HG03469 (cell line): ENCODE data around the gene NEK1.
A peak's percentile ranks its signal among the peaks of the same experiment; 100 is the strongest.

Experiments used
- ATAC-seq: cut with Tn5 transposase; IDR thresholded peaks from one replicate; pipeline ENCODE4 v1.9.1; 2021; ENCODE audit warnings: mild to moderate bottlenecking, moderate library complexity, moderate number of reproducible peaks; ENCODE audit not compliant: unreplicated experiment

NEK1 gene, protein sequence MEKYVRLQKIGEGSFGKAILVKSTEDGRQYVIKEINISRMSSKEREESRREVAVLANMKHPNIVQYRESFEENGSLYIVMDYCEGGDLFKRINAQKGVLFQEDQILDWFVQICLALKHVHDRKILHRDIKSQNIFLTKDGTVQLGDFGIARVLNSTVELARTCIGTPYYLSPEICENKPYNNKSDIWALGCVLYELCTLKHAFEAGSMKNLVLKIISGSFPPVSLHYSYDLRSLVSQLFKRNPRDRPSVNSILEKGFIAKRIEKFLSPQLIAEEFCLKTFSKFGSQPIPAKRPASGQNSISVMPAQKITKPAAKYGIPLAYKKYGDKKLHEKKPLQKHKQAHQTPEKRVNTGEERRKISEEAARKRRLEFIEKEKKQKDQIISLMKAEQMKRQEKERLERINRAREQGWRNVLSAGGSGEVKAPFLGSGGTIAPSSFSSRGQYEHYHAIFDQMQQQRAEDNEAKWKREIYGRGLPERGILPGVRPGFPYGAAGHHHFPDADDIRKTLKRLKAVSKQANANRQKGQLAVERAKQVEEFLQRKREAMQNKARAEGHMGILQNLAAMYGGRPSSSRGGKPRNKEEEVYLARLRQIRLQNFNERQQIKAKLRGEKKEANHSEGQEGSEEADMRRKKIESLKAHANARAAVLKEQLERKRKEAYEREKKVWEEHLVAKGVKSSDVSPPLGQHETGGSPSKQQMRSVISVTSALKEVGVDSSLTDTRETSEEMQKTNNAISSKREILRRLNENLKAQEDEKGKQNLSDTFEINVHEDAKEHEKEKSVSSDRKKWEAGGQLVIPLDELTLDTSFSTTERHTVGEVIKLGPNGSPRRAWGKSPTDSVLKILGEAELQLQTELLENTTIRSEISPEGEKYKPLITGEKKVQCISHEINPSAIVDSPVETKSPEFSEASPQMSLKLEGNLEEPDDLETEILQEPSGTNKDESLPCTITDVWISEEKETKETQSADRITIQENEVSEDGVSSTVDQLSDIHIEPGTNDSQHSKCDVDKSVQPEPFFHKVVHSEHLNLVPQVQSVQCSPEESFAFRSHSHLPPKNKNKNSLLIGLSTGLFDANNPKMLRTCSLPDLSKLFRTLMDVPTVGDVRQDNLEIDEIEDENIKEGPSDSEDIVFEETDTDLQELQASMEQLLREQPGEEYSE (N-terminal part only)

DNA sequence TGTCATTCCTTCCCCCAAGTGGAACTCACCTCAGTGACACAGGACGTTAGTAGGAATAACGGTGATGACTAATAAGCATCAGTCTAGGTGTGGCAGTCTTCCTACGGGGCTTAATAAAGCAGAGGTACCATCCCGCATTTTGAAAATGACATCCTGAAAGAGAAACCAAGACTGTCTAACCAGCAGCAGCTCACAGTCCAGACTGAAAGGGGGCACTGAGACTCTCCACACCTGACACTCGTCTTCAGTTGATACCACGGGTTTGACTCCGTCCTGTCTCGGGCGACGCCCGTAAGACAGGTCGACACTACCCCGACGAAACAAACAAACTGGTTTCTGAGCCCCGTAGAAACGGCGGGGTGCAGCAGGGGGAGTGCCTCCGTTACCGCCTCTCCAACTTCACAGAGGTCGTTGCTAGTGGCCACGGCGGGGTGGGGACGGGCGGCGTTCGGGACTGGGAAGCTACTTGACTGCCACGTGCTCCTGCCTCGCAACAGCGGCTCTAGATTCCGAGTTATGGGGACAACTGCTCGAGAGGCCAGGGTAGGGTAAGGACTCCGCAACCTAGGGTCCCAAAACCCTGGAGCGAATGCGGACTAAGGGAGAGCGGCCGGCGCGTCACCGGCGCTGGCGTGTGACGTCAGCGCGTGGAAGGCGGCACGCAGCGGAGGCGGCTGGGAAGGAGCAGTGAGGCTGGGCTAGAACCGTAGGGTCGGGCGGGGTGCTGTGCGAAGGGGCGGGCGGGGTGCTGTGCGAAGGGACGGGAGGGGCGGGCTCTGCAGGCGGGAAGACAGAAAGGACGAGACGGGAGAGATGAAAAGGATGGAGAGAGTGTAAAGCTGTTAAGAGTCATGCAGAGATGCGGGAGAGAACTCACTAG is at the start of gene NEK1:
Gene NEK1, minus strand, starts transcription at position 593 of the 880 bp plus-strand sequence. CDS start 9,953 bp downstream, outside the sequence.
- peak; percentile 95 for ATAC-seq

DNA sequence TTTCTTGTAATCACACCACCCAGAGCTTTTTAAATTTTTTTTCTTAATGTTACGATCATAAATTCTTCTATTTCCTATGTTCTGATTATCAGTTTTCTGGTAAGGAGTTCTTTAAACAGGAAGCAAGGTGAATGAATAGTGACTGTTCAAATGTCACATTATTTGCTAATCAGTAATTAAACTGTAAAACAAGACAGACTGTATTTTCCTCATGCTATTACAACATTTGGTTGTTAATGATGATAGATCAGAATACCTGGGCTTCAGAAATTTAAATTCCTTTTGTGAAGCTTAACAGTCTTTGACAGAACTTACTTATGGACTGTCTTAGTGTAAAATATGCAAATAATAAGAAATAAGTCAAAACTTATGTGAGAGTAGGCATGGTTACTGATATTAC is 49.4 kb upstream of the NEK1 start:
- no peak for ATAC-seq

DNA sequence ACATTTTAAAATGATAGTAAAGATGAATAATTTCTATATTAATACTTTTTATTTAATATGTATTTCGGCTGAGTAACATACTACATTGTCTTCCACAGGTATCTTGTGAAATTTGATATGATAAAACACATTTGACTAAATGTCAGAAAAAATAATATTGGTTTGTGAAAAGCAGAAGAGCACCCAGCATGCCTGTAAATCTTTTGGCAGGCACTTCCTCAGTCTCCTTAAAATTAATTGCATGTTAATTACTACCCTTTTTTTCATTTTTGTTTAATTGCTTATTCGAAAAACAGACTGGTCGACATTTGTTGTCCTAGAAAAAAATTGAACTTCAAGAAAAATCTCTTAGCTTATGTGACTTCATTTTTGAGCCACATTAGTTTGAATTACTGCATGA is 48.5 kb upstream of the NEK1 start:
- ATAC-seq = no peak

DNA sequence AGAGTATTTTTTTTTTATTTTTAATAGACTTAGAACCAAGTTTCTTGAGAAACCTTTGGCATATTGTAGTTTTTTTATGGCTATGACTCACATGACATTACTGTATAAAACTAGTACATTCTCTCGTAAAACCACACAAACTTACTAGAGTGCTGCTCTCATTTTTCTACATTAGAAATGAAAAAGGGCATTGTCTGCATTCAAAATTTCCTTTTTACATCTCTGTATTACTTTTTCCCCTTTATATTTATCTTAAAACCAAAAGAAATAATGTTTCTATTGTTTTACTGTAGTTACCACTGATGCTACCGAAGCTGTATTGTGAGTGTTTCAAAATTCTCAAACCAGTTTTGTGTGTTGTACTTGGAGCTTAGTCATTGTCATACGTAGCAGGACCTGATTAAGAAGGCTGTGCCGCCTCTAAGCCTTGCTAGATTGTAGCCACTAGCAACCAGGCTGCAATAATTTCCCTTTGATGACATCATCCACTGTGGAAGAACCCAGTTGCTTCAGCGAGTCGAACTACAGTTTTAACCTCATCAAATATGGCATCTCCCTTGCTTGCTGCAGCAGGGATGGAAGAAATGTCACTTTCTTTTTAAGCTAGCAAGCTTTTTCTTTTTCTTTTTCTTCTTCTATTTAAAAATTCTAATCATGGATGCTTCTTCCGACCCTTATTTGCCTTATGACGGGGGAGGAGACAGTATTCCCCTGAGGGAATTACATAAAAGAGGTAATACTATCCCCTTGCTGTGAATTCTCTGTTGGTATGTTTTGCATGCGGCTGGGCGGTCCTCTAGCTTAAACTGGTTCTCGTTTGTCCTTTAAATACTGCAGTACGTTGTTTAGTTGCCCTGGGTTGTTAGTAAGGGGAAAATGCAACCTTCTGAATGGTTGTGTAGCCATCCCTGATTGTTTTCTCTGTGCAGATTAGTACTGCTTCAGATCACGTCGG is 47.6 kb upstream of the NEK1 start:
- peak; percentile 96 for ATAC-seq

DNA sequence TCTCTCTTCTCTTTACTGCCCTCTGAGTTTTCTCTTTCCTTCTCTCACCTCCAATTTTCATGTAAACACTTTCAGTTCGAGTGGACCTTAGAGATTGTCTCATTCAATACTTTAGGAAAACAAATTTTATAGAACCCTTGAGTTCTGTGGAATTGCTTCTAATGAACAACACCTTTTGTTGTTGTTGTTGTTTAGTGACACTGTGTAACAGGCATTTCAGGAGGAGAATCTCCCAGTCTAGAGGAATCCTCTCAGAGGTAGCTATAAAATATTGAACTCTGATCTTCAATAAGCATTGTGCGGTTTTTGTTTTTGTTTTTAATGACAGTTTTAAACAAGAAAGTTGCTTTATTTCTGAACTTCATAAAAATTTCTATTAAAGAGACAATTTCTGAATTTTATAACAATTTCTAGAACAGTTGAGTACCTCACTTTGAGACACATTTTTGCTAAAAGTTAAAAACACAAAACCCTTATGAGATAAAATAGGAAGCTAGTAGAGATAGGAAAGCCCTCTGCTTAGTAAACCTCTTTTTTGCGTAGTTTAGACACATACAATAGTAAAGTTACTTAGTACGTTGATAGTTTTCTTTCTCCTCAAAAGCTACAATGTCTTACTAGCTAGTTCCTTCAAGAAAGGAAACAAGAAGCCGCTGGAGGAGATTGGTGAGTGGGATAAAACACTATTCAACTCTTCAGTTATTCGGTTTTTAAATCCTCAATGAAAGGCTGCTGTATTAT is 46.8 kb upstream of the NEK1 start:
- no peak for ATAC-seq

DNA sequence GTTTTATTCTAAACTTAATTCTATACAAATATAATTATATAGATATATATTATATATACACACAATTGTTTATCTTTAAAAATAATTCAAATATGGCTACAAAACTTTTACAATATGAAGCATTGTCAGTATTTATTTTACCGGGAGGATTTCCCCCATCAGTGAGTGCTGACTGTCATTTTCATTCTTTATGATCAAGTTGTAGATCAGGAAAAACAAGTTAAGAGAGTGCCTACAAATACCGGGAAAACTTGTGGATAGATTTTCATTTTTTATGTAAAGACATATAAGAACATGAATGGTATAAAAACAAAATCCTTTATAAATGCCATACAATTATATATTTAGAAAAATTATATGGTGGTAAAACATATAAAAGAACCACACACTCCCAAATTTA is 45.8 kb upstream of the NEK1 start:
- ATAC-seq = no peak

DNA sequence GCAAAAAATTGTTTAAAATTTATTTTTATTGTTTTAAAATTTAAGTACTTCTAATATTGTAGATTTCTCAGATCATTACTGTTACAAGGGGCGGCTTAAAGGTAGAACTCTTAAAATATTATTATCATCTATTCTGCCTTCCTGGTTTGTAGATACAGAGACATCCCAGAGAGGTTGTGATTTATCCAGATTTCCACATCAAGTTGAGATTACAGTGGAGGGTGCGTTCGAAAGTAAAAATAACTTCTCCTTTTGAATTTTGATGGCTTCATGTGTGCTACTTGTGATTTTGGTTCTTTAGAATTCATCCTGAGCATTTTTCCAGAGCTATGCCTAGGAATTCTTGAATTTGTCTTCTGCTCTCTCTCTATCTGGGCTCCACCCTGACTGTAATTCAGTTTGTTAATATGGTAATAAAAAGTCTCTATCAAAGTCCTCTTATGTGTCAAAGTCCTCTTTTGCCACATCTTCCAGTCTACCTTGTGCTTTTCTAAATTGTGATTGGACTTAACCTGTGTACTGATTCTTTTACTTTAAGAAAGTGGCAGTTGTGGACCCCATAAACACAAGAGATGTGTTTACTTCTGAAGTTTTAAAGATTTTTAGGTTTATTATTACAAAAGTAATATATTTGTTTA is 45.2 kb upstream of the NEK1 start:
- no peak for ATAC-seq

DNA sequence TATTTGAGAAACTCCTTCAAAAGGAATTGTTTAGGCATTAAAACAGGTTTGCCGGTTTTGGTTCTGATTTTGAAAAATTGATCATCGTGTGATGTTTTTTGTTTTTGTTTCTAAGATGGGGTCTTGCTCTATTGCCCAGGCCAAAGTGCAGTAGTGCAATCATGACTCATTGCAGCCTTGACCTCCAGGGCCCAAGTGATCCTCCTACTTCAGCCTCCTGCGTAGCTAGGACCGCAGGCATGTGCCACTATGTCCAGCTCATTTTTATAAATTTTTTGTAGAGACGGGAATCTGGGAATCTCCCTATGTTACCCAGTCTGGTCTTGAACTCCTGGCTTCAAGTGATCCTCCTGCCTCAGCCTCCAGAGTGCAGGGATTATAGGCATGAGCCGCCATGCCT is 43.0 kb upstream of the NEK1 start:
- ATAC-seq = no peak

DNA sequence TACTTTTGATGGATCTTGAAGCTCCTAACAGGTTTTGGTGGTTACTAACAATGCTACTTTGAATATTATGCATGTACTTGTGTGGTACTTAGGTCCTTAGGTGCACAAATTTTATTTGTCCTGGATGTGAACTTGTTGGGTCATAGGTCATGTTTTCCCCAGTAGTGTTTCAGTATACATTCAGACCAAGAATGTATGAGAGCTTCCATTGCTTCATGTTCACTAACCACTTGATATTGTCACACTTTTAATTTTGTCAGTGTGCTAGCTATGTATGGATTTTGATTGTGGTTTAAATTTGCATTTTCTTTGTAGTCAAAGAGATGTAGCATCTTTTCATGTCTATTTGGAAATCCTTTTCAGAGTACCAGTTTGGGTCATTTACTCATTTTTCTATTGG is 40.2 kb upstream of the NEK1 start:
- ATAC-seq = no peak

DNA sequence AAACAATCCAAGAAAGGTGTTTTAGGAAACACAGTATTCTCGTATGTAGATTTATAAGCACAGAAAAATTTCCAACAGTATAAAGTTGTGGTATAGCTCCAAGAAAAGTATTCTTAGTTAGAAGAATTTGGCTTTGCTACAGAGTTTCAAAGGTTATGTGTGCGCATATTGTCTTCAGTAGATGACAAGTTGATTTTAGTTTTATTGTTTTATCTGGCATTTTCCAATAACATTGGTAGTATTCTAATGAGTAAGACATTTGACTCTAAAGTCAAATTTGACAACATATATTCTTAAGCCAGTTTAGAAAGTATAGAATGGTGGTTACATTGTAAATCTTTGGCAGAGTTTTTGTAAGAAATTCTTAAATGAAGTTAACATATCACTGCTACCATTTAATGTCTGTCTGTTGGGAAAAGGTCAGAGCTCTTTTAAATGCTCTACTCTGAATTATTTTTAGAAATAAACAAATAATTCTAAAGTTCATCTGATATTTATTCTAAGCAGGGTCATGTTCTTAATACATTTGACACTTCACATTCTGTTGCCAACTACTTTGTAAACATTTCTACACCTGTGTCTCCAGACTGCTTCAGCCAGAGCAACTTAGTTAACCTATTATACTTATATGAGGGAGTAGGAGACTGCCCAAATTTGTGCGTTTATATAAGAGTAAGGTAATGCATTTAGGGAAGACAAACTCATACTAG is 38.0 kb upstream of the NEK1 start:
- ATAC-seq = no peak

DNA sequence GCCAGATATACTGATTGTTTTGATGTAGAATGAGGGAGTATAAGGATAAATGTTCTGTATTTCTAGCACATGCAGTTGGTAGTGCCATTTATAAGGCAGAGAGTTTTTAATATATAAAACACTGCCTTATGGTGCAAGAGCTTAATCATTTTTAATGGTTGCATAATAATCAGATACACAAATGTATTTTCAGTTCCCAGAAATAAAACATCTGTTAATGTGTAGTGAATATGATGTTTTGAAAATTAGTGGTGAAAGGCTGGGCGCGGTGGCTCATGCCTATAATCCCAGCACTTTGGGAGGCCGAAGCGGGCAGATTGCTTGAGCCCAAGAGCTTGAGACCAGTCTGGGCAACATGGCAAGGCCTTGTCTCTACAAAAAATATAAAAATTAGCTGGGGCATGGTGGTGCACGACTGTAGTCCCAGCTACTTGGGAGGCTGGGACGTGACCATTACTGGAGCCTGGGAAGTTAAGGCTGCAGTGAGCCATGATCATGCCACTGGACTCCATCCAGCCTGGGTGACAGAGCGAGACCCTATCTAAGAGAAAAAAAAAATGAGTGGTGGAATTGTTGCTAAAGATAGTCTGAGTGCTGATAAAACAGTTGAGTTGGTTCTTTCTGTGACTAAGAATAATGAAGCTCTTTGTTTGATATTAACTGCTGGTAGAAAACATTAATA is 37.3 kb upstream of the NEK1 start:
- ATAC-seq = no peak

DNA sequence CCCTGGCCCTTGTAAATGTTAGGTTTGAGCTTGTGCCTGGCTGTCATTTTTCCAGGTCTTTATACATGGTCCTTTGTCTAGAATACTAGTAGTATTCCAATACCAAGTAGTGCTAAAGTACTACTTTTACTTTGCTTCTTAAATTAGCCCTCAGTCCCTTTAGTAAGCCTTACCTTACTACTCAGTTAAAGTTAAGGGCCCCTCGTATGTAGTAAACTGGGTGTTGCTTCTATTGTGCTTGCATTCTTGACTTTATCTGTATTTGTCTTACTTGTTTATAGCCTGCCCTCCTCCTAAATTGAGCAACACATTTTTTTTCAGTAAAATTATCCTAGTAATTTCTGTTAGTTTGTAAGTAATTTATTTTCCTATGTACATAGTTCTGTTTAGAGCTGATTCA is 33.2 kb upstream of the NEK1 start:
- no peak for ATAC-seq

DNA sequence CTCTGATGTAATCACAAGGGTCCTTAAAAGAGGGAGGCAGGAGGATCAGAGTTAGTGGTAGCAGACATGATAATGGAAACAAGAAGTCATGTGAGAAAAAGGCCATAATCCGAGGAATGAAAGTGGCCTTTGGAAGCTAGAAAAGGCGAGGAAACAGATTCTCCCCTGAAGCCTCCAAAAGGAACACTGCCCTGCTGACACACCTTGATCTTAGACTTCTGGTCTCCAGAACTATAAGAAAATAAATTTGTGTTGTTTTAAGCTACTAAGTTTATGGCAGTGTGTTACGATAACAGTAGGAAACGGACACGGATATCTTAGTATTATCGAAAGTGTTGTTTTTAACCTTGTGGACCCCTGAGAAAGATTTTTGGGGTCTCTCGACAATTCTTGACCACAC is 32.4 kb upstream of the NEK1 start:
- no peak for ATAC-seq

DNA sequence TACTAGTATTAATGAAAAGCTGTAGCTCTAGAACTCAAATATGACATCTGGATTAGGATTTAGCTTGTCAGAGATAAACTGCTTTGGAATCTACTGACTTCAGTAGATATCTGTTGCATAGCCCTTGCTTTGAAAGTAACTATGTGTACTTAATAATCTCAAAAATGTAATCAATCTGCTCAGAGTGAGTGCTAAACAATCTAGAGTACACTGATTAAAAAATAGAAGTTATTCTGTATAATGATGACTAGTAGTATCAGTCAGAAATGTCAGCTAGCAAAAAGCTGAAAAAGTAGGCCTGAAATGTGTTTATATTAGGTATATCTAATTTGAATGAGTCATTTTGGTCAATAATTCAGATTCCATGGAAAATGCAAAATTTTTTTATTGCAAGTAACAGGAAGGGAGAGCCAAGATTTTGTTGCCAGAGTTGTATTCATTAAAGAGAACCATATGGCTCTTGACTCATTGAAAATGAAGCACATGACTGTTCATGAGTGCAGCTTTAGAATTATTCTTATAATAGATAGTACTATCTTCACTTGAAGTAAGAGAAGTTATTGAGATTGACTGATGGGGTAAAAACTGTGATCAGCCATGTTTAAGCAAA is 28.0 kb upstream of the NEK1 start:
- no peak for ATAC-seq

DNA sequence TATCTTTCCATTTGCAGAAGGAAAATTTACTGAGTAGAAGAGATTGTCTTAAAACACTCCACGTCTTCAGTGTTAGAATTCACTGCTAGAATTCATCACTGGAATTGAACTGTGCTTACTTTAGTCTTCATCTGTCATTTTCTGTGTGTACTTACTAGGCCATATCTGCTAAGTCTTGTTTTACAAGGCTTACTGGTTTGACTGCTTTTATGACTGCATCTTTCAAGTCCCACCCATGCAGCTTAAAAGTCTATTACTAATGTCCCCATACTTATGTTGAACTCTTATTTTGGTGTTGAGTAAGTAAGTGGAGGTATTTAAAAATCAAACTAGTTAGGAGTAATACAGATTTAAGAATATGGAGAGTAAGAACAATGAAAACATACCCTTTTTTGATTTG is 22.6 kb upstream of the NEK1 start:
- ATAC-seq = no peak

DNA sequence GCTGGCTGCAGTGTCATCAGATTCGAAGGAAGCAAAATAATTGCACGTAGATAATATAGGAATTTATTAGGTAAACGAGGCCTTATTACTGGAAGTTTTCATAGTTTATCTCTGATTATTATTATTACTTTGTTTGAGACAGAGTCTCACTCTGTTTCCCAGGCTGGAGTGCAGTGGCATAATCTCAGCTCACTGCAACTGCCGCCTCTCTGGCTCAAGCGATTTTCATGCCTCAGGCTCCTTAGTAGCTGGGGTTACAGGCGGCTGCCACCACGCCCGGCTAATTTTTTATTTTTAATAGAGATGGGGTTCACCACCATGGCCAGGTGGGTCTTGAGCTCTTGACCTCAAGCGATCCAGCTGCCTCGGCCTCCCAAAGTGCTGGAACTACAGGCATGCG is 20.5 kb upstream of the NEK1 start:
- ATAC-seq = no peak

DNA sequence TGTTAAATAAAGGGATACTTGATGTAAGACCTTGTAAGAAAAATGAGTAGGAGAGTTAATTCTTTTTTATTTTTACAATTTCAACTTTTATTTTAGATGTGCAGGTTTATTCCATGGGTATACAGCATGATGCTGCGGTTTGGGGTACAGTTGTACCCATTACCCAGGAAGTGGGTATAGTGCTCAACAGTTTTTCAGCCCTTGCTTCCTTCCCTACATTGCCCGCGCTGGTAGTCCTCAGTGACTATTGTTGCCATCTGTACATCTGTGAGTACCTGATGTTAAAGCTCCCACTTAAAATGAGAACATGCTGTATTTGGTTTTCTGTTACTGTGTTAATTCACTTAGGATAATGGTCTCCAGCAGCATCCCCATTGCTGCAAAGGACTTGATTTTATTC is 17.7 kb upstream of the NEK1 start:
- no peak for ATAC-seq
